HG03095 (cell line): Measurements from ENCODE around the gene ATF7.
A peak's percentile ranks its signal among the peaks of the same experiment; 100 is the strongest.

ENCODE experiments used
- ATAC-seq: cut with Tn5 transposase; IDR thresholded peaks from one replicate; pipeline ENCODE4 v1.9.1; 2021; ENCODE audit warnings: moderate library complexity; ENCODE audit not compliant: unreplicated experiment

Gene ATF7

GRCh38 chr12:53532524-53533445, 93.4 kb downstream of the ATF7 start:
- ATAC-seq: no peak

DNA sequence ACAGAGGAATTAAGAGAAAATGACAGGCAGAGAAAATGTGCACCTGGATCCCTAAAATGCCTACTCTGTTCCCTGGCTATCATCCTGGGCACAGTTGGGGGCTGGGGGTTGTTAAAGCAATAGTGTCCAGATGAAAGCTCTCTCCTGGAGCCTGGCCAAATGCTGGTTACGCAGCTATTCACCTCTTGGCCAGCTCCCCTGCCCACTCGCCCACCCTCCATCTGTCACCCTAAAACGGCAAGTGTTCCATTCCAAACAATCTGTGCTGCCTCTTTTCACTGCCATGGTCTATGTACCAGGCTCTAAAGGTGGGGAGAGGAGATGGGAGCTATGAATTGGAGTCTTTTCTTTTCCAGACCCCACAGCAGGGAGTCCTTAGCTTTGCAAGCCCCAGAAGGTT, 94.2 kb downstream of the ATF7 start:
- ATAC-seq: no peak

GRCh38 chr12:53530920-53531319, 95.3 kb downstream of the ATF7 start:
- no peak for ATAC-seq

- ATAC-seq: no peak
Measured at GRCh38 chr12:53530061-53530460, 96.1 kb downstream of the ATF7 start.

DNA sequence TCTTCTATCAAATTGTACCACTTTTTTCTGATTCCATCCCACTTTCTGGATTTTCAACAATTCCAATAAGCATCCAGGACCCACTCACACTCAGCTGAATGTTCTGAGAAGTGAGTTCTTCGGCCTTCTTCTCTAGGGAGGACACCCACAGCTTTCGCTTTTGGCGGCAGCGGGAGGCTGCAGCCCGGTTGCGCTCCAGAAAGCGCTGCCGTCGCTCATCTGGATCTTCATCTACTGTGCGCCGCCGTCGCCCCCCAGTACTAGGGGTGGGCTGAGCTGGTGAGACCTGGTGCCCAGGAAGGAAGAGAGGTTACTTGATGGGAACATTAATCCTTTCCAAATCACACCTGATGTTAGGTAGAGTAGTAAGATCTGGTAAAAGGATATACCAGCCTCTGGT, 101.7 kb downstream of the ATF7 start:
- no peak for ATAC-seq

- ATAC-seq: no peak
Measured at GRCh38 chr12:53523131-53523530, 103.1 kb downstream of the ATF7 start.

GRCh38 chr12:53518381-53518780, 107.8 kb downstream of the ATF7 start:
- ATAC-seq: no peak

DNA sequence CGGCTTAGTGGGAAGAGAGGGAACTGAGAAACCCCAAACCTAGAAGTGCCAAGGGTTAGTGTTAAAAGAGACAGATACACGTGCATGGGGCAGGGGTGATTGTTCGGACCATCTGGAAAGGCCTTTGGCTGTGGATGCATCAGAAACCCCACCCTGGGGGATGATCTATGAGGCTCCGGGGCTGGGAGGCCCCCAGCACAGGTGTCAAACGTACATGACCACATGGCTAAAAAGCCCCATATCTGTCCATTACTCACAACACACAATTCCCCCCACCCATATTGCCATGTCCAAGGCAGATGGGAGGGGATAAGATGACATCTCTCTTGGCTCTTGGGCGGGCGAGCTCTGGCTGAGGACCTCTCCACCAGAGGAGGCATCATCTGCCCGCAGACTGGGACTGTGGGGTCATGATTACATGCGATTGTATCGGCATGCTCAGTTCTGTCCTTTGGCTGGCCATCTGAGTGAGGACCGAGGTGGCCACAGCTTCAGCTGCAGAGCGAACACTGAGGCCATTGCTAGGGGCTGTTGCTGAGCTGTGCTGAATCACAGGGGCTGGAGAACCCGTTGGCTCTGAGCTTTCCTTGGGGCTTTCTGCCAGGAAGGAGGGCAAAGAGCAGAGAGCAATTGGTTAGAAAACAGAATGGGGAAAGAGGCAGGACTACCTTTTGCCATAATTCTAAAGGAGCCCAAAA, 109.3 kb downstream of the ATF7 start:
- ATAC-seq: no peak

- no peak for ATAC-seq
Measured at GRCh38 chr12:53515291-53515680, 110.9 kb downstream of the ATF7 start.

DNA sequence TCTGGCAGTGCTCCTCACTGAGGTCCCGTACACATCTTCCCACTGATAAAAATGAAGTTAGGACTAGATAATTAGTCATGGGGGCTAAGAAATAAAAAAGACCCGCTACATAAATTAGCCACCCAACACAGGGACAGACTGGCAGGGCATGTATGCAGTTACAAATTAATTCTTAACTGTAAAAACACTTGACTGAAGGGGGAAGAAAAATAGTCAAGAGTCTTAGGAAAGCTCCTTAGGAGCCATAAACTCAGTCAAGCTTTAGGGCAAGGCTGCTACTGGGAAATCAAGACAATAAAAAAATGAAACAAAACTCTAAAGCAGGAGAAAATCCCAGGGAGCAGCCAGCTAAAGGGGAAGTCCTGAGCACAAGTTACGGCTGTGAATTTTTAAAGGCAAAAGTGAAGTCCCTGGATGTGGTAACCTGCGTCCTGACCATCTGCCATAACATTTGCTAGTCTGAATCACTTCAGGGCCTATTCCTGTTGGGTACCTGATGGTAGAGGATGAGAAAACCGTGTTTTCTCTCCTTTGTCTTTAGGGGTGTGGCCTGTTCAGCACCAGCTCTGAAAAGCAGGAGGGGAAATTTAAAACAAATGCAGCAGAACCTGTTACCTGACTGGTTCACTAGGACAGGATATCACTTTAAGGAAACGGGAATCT, 111.4 kb downstream of the ATF7 start:
- no peak for ATAC-seq

DNA sequence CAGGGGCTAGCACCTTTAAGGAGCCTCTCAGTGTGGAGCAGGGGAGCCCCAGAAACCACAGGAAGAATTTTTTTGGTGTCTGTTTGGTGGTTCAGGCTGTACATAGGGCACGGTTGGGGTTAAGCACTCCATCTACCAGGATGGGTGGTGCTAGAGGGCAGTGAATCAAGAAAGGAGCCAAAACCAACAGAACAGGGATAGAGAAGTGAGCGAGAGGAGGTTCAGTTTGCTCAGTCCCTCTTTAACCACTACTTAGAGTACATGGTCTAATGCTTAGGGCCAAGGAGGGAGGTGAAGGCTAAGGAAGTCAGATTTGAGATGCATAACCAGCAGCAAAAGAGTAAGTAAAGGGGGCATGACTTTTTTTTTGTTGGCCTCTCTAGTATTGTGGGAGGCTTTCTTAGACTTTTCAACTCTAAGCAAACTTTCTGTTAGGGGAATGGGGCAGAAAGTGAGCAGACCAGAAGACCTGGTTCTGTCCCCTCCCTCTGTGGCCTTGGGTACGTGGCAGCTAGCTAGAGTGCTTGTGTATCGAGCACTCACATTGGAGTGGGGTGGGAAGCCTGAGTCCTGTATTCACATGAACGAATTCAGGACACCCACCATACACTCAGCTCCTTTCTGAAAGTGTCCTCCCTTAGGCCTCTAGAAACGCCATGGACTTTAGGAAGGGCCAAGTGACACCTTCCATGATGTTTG, 112.3 kb downstream of the ATF7 start:
- no peak for ATAC-seq

GRCh38 chr12:53510181-53510812, 115.9 kb downstream of the ATF7 start:
- no peak for ATAC-seq

GRCh38 chr12:53508534-53509170, 117.5 kb downstream of the ATF7 start:
- peak; percentile 70 for ATAC-seq

DNA sequence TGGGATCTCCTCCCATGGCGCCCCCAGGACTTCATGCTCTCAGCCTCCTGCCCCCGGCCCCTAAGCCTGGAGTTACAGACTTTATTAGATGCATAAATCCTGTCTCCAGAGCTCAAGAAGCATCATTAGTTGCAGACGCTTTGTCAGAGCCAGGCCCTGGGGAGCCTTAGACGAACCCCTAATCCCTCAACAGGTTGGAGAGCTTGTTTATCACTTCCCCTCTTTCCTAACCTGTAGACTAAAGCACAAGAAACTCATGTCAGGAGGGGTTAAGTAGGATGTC, 118.6 kb downstream of the ATF7 start:
- ATAC-seq: no peak

GRCh38 chr12:53506881-53507602, 119.1 kb downstream of the ATF7 start, which contains the start of gene NPFF:
NPFF (minus strand) TSS chr12:53507484; CDS start chr12:53507474, 10 bp downstream.
- ATAC-seq: no peak

DNA sequence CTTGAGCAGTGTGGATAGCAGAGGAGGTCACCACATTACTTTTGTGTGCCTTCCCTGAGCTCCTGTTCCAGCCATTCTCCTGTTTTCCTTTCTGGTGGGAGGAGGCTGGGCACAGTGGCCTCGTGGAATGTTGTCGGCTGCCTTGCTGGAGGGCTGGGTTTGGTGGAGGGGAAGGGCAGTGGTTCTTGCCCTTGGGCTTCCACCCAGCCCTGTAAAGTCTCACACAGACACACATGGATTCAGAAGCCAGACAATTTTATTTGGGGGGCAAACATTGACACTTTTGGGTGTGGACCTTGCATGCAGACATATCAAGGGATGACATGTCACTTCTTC, 119.8 kb downstream of the ATF7 start:
- ATAC-seq: no peak

DNA sequence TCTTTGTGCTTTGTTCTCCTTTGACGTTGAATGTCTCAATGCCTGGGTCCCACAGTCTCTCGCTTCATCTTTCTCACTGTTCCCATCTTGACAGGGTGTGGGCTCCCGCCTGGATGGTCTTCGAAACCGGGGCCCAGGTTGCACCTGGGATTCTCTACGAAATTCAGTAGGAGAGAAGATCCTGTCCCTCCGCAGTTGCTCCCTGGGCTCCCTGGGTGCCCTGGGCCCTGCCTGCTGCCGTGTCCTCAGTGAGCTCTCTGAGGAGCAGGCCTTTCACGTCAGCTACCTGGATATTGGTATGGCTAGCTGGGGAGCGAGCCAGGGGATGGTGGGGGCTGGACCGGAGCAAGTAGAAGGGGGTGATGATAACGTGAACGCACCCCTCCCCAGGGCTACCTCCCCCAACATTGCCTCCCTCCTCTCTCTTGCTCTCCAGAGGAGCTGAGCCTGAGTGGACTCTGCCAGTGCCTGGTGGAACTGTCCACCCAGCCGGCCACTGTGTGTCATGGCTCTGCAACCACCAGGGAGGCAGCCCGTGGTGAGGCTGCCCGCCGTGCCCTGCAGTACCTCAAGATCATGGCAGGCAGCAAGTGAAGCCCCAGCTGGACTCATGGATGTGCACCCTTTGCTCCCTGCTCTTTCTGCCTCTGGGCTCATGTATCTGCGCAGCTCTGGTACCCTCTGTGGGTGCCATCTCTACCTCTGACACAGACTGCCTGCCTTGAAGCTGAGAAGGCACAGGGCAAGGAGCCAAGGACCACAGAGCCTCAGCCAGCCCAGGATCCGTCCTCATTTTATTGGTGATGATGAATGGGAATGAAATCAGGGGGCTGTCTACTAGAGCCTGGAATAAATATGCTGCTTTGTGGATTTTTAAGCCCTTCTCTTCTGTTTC, 120.4 kb downstream of the ATF7 start:
- ATAC-seq: no peak

- no peak for ATAC-seq
Measured at GRCh38 chr12:53505086-53505485, 121.1 kb downstream of the ATF7 start.
